Measurements from ENCODE around the gene KAZN.

Gene KAZN

DNA sequence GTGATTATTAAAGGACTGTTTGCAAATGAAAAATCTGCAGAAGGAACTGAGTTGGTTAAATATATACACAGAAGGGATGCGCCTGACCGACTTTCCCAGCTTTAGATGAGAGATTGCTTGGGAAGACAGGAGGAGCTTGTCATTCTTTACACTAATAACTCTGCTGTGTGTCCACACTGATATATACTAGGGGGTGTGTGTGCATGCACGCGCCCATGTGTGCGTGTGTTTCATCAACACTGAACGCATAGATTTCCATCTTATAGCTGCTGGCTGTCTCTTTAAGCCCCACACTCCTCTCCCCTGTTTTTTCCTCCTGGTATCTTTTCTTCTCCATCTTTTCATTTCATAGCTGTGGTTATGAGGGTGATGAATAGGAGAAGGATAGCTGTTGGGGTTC lies 6.9 kb upstream of the KAZN start:
- Histone ChIP-seq H3K79me2 (ENCODE audit: control insufficient read depth, low read length) (no peaks in the 10 kb centered on the region), H3F3A (ENCODE audit: control insufficient read depth, insufficient read depth) (no peaks in the 10 kb centered on the region), H3K9me3 (ENCODE audit: control insufficient read depth, insufficient read depth, low read length) (no peaks in the 10 kb centered on the region), H3K36me3 (ENCODE audit: control insufficient read depth, low read length) (no peaks in the 10 kb centered on the region), H3K27ac (ENCODE audit: low read depth, low read length) (no peak overlapping the region), H3K9me2 (replicated peaks; ENCODE audit: control insufficient read depth, low read length) (no peaks in the 10 kb centered on the region), H3K4me3 (ENCODE audit: low read length) (no peak overlapping the region), H4K20me1 (ENCODE audit: control insufficient read depth, insufficient read depth, low read depth, low read length) (no peaks in the 10 kb centered on the region), H3K27me3 (ENCODE audit: control insufficient read depth, low read length) (peaks cover 5% of the 10 kb centered on the region; the same call in 1 of the 2 replicates), H3K4me2 (ENCODE audit: low read length) (no peak overlapping the region), H3K4me1 (ENCODE audit: control insufficient read depth, low read length) (no peaks in the 10 kb centered on the region)
- TF ChIP-seq CTCF (IDR thresholded peaks at IDR 0.05; ENCODE audit: low read depth, low read length, poor library complexity, severe bottlenecking) (no peak), EZH2phosphoT487 (IDR thresholded peaks at IDR 0.05; ENCODE audit: borderline replicate concordance, low read length) (no peak)

- Histone ChIP-seq H3K4me2 (ENCODE audit: low read length) (no peak overlapping the region), H3K4me3 (ENCODE audit: low read length) (no peak overlapping the region), H3K79me2 (ENCODE audit: control insufficient read depth, low read length) (no peaks in the 10 kb centered on the region), H3K9me2 (replicated peaks; ENCODE audit: control insufficient read depth, low read length) (no peaks in the 10 kb centered on the region), H3K27ac (ENCODE audit: low read depth, low read length) (no peak overlapping the region), H4K20me1 (ENCODE audit: control insufficient read depth, insufficient read depth, low read depth, low read length) (no peaks in the 10 kb centered on the region), H3K36me3 (ENCODE audit: control insufficient read depth, low read length) (no peaks in the 10 kb centered on the region), H3K4me1 (ENCODE audit: control insufficient read depth, low read length) (no peaks in the 10 kb centered on the region), H3K27me3 (ENCODE audit: control insufficient read depth, low read length) (peaks cover 5% of the 10 kb centered on the region; the same call in 1 of the 2 replicates), H3K9me3 (ENCODE audit: control insufficient read depth, insufficient read depth, low read length) (no peaks in the 10 kb centered on the region), H3F3A (ENCODE audit: control insufficient read depth, insufficient read depth) (no peaks in the 10 kb centered on the region)
- TF ChIP-seq EZH2phosphoT487 (IDR thresholded peaks at IDR 0.05; ENCODE audit: borderline replicate concordance, low read length) (no peak), CTCF (IDR thresholded peaks at IDR 0.05; ENCODE audit: low read depth, low read length, poor library complexity, severe bottlenecking) (no peak)
Observed at GRCh38 chr1:14592004-14592631, 6.4 kb upstream of the KAZN start.

DNA sequence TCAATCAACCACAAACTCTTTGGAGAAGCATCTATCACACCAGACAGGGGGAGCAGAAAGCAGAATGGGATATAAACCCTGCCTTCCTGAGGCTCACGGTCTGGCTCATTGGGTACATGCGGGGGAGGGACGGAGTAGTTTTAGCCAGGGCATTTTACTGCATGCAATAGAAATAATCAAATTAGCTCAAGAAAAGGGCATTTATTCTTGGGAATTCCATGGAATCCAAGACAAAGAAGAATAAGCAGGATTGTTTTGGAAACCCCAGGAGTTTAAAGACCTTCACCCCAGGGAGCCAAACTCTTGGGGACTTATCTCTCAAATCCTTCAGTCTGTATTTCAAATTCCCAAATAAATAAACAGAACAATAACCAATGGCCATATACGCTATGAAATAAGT lies 5.2 kb upstream of the KAZN start:
- H3K36me3 ChIP-seq (ENCODE audit: control insufficient read depth, low read length): no peaks in the 10 kb centered on the region
- H3K9me2 ChIP-seq (replicated peaks; ENCODE audit: control insufficient read depth, low read length): no peaks in the 10 kb centered on the region
- H3K79me2 ChIP-seq (ENCODE audit: control insufficient read depth, low read length): no peaks in the 10 kb centered on the region
- H3K9me3 ChIP-seq (ENCODE audit: control insufficient read depth, insufficient read depth, low read length): no peaks in the 10 kb centered on the region
- H3K27ac ChIP-seq (ENCODE audit: low read depth, low read length): no peak overlapping the region
- H4K20me1 ChIP-seq (ENCODE audit: control insufficient read depth, insufficient read depth, low read depth, low read length): no peaks in the 10 kb centered on the region
- TF ChIP-seq CTCF (IDR thresholded peaks at IDR 0.05; ENCODE audit: low read depth, low read length, poor library complexity, severe bottlenecking) (no peak), EZH2phosphoT487 (IDR thresholded peaks at IDR 0.05; ENCODE audit: borderline replicate concordance, low read length) (no peak)
- no peak overlapping the region for H3K4me2 ChIP-seq (ENCODE audit: low read length)
- H3K4me1 ChIP-seq (ENCODE audit: control insufficient read depth, low read length): no peaks in the 10 kb centered on the region
- H3K27me3 ChIP-seq (ENCODE audit: control insufficient read depth, low read length): 0 out of 2 replicates have a peak, but pooled peaks cover 3% of the 10 kb centered on the region
- H3K4me3 ChIP-seq (ENCODE audit: low read length): no peak overlapping the region
- no peaks in the 10 kb centered on the region for H3F3A ChIP-seq (ENCODE audit: control insufficient read depth, insufficient read depth)
